Mesothelial cell of epicardium (in vitro differentiated cells): ENCODE measurements around the gene ANKRD33B. TPM values are rescaled to one million over a fixed set of nuclear protein-coding genes. Genes with fewer than 3 reads are reported as not detected.

ENCODE experiments used
- DNase-seq, 2 experiments: peaks; one replicate each; pipeline ENCODE4 v3.0.0; 2021; ENCODE audit warnings: low spot score in 2 of 2; ENCODE audit not compliant: unreplicated experiment in 2 of 2
- H3K27ac Mint-ChIP-seq: 2 replicates; pipeline ENCODE4 v1.8.0; 2021; ENCODE audit warnings: mixed read lengths
- H3K27me3 Mint-ChIP-seq: 2 replicates; pipeline ENCODE4 v1.8.0; 2021; ENCODE audit warnings: low read depth, mixed read lengths
- H3K36me3 Mint-ChIP-seq: 2 replicates; pipeline ENCODE4 v1.8.0; 2021; ENCODE audit warnings: mixed read lengths
- H3K4me1 Mint-ChIP-seq: 2 replicates; pipeline ENCODE4 v1.8.0; 2021; ENCODE audit warnings: mixed read lengths
- H3K4me3 Mint-ChIP-seq: 2 replicates; pipeline ENCODE4 v1.8.0; 2021; ENCODE audit warnings: mild to moderate bottlenecking, moderate library complexity, mixed read lengths
- H3K9me3 Mint-ChIP-seq: 2 replicates; pipeline ENCODE4 v1.8.0; 2021; ENCODE audit warnings: mixed read lengths
- total RNA-seq: library from RNA; stranded (reverse); gene quantifications from 3 replicates; pipeline ENCODE4 v1.2.1, GENCODE V29; 2021
- TF ChIP-seq, protein P1 (sequence below): fragments of 200-600 bp; sonication (generic); IDR thresholded peaks from one replicate; pipeline ENCODE4 v1.5.0; 2021; ENCODE audit warnings: antibody characterized with exemption; ENCODE audit not compliant: unreplicated experiment

ANKRD33B gene
- total RNA-seq, 1 donor from 2014 or later: 3.8 TPM

DNA sequence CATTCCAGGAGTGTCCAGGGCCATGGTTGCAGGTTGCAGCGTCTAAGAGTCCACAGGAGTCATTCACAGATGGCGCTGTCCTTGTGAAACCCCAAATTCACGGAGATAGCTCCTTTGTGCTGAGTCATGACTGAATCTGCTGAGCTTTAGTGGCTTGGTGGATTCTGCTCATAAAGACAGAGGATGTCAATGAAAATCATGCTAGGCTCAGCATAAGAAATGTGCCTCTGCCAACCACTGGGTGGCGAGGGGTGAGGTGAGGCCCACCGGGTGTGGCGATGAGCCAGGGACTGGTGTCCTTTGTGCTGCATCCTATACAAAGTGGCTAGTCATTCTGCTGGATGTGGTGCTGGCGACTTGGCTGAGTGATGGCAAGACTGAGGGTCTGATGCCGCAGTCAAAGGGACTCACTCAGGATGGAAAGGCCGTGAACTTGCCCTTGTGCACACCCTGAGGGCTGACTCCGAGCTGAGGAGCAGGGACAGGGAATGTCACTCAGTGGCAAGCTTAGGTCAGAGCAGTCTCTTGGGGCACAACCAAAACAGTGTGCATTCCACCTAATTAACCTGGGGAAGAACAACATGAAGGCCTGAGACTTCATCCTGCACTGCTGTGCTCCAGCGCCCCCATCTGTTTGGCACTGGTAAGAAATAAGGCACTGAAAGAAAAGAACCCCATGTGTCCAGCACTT lies 125.7 kb downstream of the ANKRD33B start:
- H3K4me3 Mint-ChIP-seq: no peak overlapping the region
- peaks cover 33% of the 10 kb centered on the region for H3K36me3 Mint-ChIP-seq
- no peak overlapping the region for H3K27ac Mint-ChIP-seq
- TF ChIP-seq, protein P1, sequence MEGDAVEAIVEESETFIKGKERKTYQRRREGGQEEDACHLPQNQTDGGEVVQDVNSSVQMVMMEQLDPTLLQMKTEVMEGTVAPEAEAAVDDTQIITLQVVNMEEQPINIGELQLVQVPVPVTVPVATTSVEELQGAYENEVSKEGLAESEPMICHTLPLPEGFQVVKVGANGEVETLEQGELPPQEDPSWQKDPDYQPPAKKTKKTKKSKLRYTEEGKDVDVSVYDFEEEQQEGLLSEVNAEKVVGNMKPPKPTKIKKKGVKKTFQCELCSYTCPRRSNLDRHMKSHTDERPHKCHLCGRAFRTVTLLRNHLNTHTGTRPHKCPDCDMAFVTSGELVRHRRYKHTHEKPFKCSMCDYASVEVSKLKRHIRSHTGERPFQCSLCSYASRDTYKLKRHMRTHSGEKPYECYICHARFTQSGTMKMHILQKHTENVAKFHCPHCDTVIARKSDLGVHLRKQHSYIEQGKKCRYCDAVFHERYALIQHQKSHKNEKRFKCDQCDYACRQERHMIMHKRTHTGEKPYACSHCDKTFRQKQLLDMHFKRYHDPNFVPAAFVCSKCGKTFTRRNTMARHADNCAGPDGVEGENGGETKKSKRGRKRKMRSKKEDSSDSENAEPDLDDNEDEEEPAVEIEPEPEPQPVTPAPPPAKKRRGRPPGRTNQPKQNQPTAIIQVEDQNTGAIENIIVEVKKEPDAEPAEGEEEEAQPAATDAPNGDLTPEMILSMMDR: peak; percentile 32
- peaks cover 19% of the 10 kb centered on the region for H3K9me3 Mint-ChIP-seq
- no peaks in the 10 kb centered on the region for H3K27me3 Mint-ChIP-seq
- H3K4me1 Mint-ChIP-seq: peaks cover 37% of the 10 kb centered on the region
- DNase-seq: no peak

DNA sequence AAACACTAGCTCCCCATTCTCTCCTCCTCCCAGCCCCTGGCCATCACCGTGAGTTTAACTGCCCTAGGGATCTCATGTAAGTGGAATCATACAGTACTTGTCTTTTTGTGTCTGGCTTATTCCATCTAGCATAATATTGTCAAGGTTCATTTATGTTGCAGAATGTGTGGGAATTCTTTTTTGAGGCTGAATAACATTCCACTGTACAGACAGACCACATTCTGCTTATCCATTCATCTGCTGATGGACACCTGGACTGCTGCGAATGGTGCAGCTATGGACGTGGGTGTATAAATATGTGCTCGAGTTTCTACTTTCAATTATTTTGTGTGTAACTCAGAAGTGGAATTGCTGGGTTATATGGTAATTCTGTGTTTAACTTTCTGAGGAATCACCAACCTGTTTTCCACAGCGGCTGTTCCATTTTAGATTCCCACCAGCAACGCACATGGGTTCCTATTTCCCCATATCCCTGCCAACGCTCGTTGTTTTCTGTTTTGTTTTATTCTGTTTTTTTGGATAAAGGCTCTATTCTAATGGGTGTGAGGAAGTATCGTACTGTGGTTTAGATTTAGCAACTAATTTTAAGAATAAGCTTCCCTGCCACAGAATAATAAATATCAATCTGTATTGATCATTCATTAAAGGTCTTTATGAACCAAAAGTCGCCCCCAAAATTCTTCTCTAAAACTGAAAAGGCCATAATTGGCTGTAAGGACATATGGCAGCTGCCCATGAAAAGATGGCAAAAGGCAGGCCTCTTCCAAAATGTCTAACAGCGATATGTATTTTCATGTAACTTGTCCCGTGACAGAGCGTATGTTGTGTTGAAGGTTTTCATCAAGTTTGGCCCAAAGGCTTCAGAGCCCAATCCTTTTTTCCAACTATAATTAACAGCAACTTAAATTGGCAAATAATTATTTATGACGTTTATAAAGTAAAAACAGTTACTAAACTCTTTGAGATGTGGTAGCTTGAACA lies 126.9 kb downstream of the ANKRD33B start:
- Mint-ChIP-seq H3K4me3 (no peak overlapping the region), H3K9me3 (peaks cover 19% of the 10 kb centered on the region), H3K4me1 (peaks cover 41% of the 10 kb centered on the region), H3K27me3 (no peaks in the 10 kb centered on the region), H3K36me3 (peaks cover 32% of the 10 kb centered on the region), H3K27ac (peak overlapping the region; percentile 69)
- TF ChIP-seq, protein P1: no peak
- no peak for DNase-seq

DNA sequence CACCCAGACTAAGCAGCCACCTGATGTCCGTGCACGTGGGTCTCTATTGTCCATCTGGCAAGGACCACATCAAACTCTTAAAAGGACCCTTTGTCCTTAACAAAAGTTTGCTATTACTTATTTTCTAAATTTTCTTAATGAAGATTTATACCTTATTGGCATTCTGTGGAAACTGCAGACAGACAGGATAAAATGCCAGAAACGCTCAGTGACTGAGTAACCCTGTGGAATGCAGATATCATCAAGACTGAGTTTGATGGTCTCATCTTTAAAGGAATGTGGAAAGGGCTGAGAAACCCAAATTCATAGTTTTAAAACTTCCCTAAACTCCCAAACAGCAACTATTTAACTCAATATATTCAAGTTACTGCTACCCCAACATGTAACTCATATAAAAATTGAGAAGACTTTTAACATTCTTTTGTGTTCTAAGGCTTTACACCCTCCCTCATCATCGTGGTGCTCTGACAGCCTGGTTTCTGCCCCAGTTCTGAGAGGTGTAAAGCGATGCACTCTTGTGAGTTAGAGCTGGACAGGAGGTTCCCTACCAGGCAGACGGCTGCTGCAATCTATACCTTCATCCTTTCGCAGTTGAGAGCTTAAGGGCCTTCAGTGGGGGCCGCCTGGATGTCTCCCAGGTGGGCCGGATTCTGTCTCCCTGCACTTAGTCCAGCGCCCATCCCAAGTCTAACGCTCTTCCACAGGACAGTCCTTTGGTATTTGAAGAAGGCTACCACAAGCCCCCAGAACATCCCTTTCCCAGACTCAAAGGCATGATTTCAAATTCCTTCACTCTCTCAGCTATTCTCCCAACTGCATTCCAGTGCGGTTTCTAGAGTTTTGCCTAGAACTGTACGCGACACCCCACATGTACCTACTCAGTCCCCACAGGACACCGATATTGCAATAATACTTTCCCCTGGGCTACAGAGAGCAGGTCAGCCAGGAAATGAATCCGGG lies 128.2 kb downstream of the ANKRD33B start:
- no peak for DNase-seq
- Mint-ChIP-seq H3K36me3 (peaks cover 19% of the 10 kb centered on the region), H3K4me3 (peak overlapping the region; percentile 13), H3K4me1 (peaks cover 43% of the 10 kb centered on the region), H3K9me3 (peaks cover 7% of the 10 kb centered on the region), H3K27ac (peak overlapping the region; percentile 85), H3K27me3 (no peaks in the 10 kb centered on the region)
- TF ChIP-seq, protein P1: no peak

DNA sequence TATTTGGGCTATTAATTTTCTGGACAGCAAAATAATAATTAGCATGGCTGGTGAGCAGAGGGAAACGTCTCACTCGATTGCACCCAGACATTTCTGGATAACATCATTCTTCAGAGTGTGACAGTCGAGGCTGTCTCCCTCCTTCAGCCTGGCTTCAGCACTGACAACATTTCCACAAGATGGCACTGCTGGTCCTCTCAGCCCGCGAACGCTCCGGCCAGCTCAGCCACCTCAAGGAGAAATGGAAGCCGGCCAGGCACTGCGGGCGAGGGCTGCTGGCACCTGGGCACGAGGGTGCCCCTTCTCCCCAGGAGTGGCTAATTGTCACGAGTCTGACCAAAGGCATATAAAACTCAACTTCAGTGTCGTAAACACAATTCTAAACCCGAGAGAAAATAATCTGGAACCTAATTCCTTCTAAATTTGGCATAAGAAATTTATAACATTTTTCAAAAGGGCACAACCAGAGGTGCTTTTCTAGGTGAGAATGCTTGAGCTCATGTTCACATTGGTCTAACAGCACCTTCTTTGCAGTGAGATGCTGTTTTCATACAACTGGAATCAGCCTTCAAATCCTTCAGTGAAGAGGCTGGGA lies 131.3 kb downstream of the ANKRD33B start:
- peak overlapping the region; percentile 18 for H3K4me3 Mint-ChIP-seq
- no peaks in the 10 kb centered on the region for H3K27me3 Mint-ChIP-seq
- peak in 1 of 2 experiments; percentile 67 for DNase-seq
- H3K4me1 Mint-ChIP-seq: peaks cover 43% of the 10 kb centered on the region
- TF ChIP-seq, protein P1: peak; percentile 42
- peaks cover 3% of the 10 kb centered on the region for H3K9me3 Mint-ChIP-seq
- H3K36me3 Mint-ChIP-seq: peaks cover 3% of the 10 kb centered on the region
- peak overlapping the region; percentile 79 for H3K27ac Mint-ChIP-seq
